ENCODE measurements around the gene SHKBP1.

DNA sequence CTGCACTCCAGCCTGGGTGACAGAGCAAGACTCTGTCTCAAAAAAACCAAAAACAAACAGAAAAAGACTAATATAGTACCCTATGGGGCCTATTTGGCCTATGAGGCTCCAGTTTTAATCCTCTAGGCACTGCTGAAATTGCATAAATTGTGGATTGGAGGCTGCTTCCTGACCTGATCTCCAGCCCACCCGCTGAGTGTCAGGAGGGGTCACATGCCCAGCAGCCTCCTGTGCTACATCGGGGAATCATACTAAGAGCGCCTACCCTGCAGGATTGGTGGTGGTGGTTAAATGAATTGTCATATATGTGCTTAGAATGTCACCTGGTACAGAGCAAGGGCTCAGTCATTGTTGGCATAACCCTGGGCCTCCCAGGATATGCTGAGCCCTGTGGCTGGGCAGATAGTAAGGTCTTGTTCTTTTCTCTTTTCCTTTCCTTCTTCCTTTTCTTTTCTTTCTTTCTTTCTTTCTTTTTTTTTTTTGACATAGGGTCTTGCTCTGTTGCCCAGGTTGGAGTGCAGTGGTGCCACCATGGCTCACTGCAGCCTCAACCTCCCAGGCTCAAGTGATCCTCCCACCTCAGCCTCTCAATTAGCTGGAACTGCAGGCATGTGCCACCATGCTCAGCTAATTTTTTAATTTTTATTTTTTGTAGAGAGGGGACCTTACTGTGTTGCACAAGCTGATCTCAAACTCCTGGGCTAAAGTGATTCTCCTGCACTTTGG lies 55.8 kb downstream of the SHKBP1 start:
- TF ChIP-seq TSHZ2 (CRISPR knock-in tag; IDR thresholded peaks at IDR 0.05) (no peak), RARB (CRISPR knock-in tag; IDR thresholded peaks at IDR 0.05) (no peak), GLIS3 (CRISPR knock-in tag; IDR thresholded peaks at IDR 0.05) (no peak)

Measured in SK-N-SH treated with all-trans-retinoic acid at 6 μM for 48 hours (cell line).